Spinal cord (tissue), 10 donors: Measurements from ENCODE around the gene ATRIP. TPM values are rescaled to one million over a fixed set of nuclear protein-coding genes. Genes with fewer than 3 reads are reported as not detected.

Experiments
- DNase-seq, 6 donors: peaks; one replicate each; pipeline versions ENCODE4 v3.0.0 to v3.0.0-alpha.2; 2013 to 2015; ENCODE audit warnings: low spot score in 6 of 6, low read depth in 4 of 6
- H3K27ac ChIP-seq: one replicate; pipeline ENCODE4 v1.5.1; 2013; ENCODE audit warnings: low read depth, low read length, control low read depth
- H3K27me3 ChIP-seq: one replicate; pipeline ENCODE4 v1.6.1; 2013; ENCODE audit warnings: low read length; ENCODE audit not compliant: control insufficient read depth, insufficient read depth
- H3K36me3 ChIP-seq: one replicate; pipeline ENCODE4 v1.6.1; 2013; ENCODE audit warnings: low read length; ENCODE audit not compliant: control insufficient read depth, insufficient read depth
- H3K4me1 ChIP-seq: one replicate; pipeline ENCODE4 v1.6.1; 2013; ENCODE audit warnings: low read length; ENCODE audit not compliant: control insufficient read depth, insufficient read depth
- H3K4me3 ChIP-seq: one replicate; pipeline ENCODE4 v1.5.1; 2013; ENCODE audit warnings: low read depth, low read length, control low read depth
- H3K9me3 ChIP-seq: one replicate; pipeline ENCODE4 v1.6.1; 2013; ENCODE audit warnings: low read length; ENCODE audit not compliant: control insufficient read depth, insufficient read depth
- WGBS: methylation state at CpG from one replicate; pipeline ENCODE4 v1.1.5; 2013; ENCODE audit warnings: missing lambda C conversion rate; ENCODE audit not compliant: insufficient coverage; 5-methylcytosine and 5-hydroxymethylcytosine counted together
- polyA plus RNA-seq, 2 donors: library from polyadenylated mRNA; unstranded; fragments of 120-200 nt; gene quantifications; one replicate each; pipeline ENCODE4 v1.2.1, GENCODE V29; 2013; ENCODE audit not compliant: insufficient read length in 2 of 2
- total RNA-seq, 2 donors: library from RNA; depleted of rRNA in 1 of 2; stranded (reverse); fragments of 120-200 nt in 1 of 2; fragments of >200 nt in 1 of 2; gene quantifications; one replicate each; pipeline versions ENCODE4 v1.2.3 to v1.2.4, GENCODE V29; 2013 to 2014
- donor health status: healthy.

Gene ATRIP
- total and polyA plus RNA-seq, 4 donors = 5.5 to 12.8 (median 9.6) TPM

DNA sequence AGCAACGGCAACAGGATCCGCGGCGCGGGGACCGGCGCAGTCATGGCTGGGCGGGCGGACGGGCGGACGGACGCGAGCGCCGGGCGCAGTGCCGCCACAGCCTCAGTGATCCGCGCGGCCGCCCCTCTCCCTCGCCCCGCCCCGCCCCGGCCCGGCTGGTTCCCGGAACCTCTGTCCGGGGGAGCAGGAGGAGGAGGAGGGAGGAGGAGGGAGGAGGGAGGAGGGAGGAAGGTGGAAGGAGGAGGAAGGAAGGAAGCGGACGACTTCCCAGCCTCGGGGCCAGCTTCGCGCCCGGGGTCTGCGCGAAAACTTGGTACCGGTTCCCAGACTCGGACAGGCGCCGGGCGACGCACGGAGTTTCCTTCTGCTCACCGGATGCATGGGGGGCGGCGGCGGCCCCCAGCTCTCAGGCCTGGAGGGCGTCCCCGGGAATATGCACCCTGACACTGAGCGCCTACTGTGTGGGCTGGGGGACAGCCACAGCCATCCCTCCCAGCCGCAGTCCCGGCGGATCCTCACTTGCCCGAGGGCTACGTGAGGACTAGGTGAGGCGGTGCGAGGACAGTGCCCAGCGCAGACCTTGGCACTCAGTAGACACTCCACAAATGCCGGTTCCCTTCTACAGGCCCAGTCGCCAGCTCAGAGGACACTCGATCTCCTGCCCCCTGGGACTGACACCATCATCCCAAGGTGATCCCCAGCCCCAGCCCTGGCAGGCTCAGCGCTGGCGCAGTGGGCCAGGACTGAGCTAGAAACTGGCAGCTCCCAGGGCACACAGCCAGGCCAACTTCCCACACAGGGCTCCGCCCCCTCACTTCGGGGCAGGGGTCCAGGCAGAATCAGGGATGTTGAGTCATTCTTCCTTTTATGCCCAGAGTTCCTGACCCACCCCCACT is 57.8 kb downstream of the ATRIP start, which contains the start of gene SHISA5:
TSS of gene SHISA5 (minus strand) at position 124 of the 896 bp plus-strand sequence. CDS start at position 44, 80 bp downstream.
- H3K4me3 ChIP-seq = peak within 1 kb of the TSS; percentile 56
- H3K36me3 ChIP-seq = peaks cover 7% of the 10 kb centered on the region
- H3K27ac ChIP-seq = peak within 1 kb of the TSS; percentile 72
- WGBS = 2% methylated on average over 61 of the region's 66 CpGs
- peaks cover 27% of the 10 kb centered on the region for H3K4me1 ChIP-seq
- H3K9me3 ChIP-seq = no peaks in the 10 kb centered on the region
- DNase-seq = peak in 3 of 6 donors; percentile 20 to 79 (median 61)
- no peaks in the 10 kb centered on the region for H3K27me3 ChIP-seq

GRCh38 chr3:48505146-48505545 is 58.6 kb downstream of the ATRIP start:
- Histone ChIP-seq H3K36me3 (peaks cover 7% of the 10 kb centered on the region), H3K27ac (no peak overlapping the region), H3K4me3 (no peak overlapping the region), H3K4me1 (peaks cover 27% of the 10 kb centered on the region), H3K9me3 (no peaks in the 10 kb centered on the region), H3K27me3 (no peaks in the 10 kb centered on the region)
- no peak for DNase-seq
- 95% methylated on average over 1 of the region's 2 CpGs for WGBS

- no peaks in the 10 kb centered on the region for H3K27me3 ChIP-seq
- no peaks in the 10 kb centered on the region for H3K9me3 ChIP-seq
- H3K36me3 ChIP-seq = peaks cover 3% of the 10 kb centered on the region
- H3K4me3 ChIP-seq = no peak overlapping the region
- DNase-seq = no peak
- no peak overlapping the region for H3K27ac ChIP-seq
- 88% methylated on average over 5 of the region's 6 CpGs for WGBS
- H3K4me1 ChIP-seq = peaks cover 27% of the 10 kb centered on the region
Observed at GRCh38 chr3:48505968-48506504, 59.5 kb downstream of the ATRIP start.

- no peak overlapping the region for H3K4me3 ChIP-seq
- no peak for DNase-seq
- H3K27me3 ChIP-seq = no peaks in the 10 kb centered on the region
- WGBS = 52% methylated on average over 7 of the region's 10 CpGs
- H3K9me3 ChIP-seq = no peaks in the 10 kb centered on the region
- H3K36me3 ChIP-seq = no peaks in the 10 kb centered on the region
- peaks cover 27% of the 10 kb centered on the region for H3K4me1 ChIP-seq
- no peak overlapping the region for H3K27ac ChIP-seq
Observed at GRCh38 chr3:48507256-48508061, 60.9 kb downstream of the ATRIP start.

- no CpG with 5 or more reads among the region's 4 CpGs for WGBS
- Histone ChIP-seq H3K4me3 (no peak overlapping the region), H3K27ac (no peak overlapping the region), H3K27me3 (no peaks in the 10 kb centered on the region), H3K9me3 (no peaks in the 10 kb centered on the region), H3K36me3 (no peaks in the 10 kb centered on the region), H3K4me1 (no peaks in the 10 kb centered on the region)
- no peak for DNase-seq
Observed at GRCh38 chr3:48511551-48511950, 65.0 kb downstream of the ATRIP start.

GRCh38 chr3:48514431-48515227 is 68.1 kb downstream of the ATRIP start:
- Histone ChIP-seq H3K4me3 (no peak overlapping the region), H3K36me3 (peaks cover 22% of the 10 kb centered on the region), H3K27me3 (no peaks in the 10 kb centered on the region), H3K4me1 (no peaks in the 10 kb centered on the region), H3K9me3 (no peaks in the 10 kb centered on the region), H3K27ac (no peak overlapping the region)
- DNase-seq = no peak
- WGBS = 83% methylated on average over 5 of the region's 8 CpGs

Other genes with a start within 250 kb of the ATRIP start
- gene CAMP, start 223.2 kb upstream of the ATRIP start, total RNA-seq = 10 to 100 TPM in 1 of 2 donors, under 1 TPM in 1; 0.55 to 17.2 TPM
- gene CAMP, start 223.2 kb upstream of the ATRIP start, polyA plus RNA-seq = not detected
- 10 to 100 TPM; 11.6 to 12.6 TPM for gene ZNF589, start 205.6 kb upstream of the ATRIP start, total RNA-seq
- 10 to 100 TPM; 17.7 to 20.0 TPM for gene ZNF589, start 205.6 kb upstream of the ATRIP start, polyA plus RNA-seq
- 10 to 100 TPM; 18.3 to 30.0 TPM for gene NME6, start 145.4 kb upstream of the ATRIP start, total RNA-seq
- gene NME6, start 145.4 kb upstream of the ATRIP start, polyA plus RNA-seq = 10 to 100 TPM; 20.6 to 27.6 TPM
- 1 to 10 TPM in 1 of 2 donors, not detected in 1; 1.0 TPM for gene SPINK8, start 113.1 kb upstream of the ATRIP start, total RNA-seq
- 1 to 10 TPM; 1.5 to 1.6 TPM for gene SPINK8, start 113.1 kb upstream of the ATRIP start, polyA plus RNA-seq
- under 1 TPM; 0.61 to 0.99 TPM for gene FBXW12, start 74.5 kb upstream of the ATRIP start, total RNA-seq
- gene FBXW12, start 74.5 kb upstream of the ATRIP start, polyA plus RNA-seq = 1 to 10 TPM in 1 of 2 donors, under 1 TPM in 1; 0.54 to 1.5 TPM
- gene PLXNB1, start 16.7 kb upstream of the ATRIP start, total RNA-seq = 10 to 100 TPM; 37.6 to 70.9 TPM
- gene PLXNB1, start 16.7 kb upstream of the ATRIP start, polyA plus RNA-seq = 100 to 1,000 TPM; 123 to 133 TPM
- gene CCDC51, start 6.6 kb upstream of the ATRIP start, total RNA-seq = 10 to 100 TPM; 10.9 to 24.6 TPM
- 10 to 100 TPM; 18.4 to 19.5 TPM for gene CCDC51, start 6.6 kb upstream of the ATRIP start, polyA plus RNA-seq
- 100 to 1,000 TPM; 120 to 435 TPM for gene TMA7, start 6.5 kb upstream of the ATRIP start, total RNA-seq
- gene TMA7, start 6.5 kb upstream of the ATRIP start, polyA plus RNA-seq = 100 to 1,000 TPM; 326 to 336 TPM
- gene SHISA5, start 57.4 kb downstream of the ATRIP start, total RNA-seq = 100 to 1,000 TPM in 1 of 2 donors, 10 to 100 TPM in 1; 40.9 to 119 TPM
- gene SHISA5, start 57.4 kb downstream of the ATRIP start, polyA plus RNA-seq = 100 to 1,000 TPM; 120 to 123 TPM
- 10 to 100 TPM; 13.2 to 15.3 TPM for gene PFKFB4, start 110.1 kb downstream of the ATRIP start, total RNA-seq
- 10 to 100 TPM; 14.1 to 18.3 TPM for gene PFKFB4, start 110.1 kb downstream of the ATRIP start, polyA plus RNA-seq
- under 1 TPM in 1 of 2 donors, not detected in 1; 0.77 TPM for gene UCN2, start 117.0 kb downstream of the ATRIP start, total RNA-seq
- gene UCN2, start 117.0 kb downstream of the ATRIP start, polyA plus RNA-seq = under 1 TPM; 0.29 to 0.32 TPM
- gene COL7A1, start 148.6 kb downstream of the ATRIP start, total RNA-seq = 10 to 100 TPM in 1 of 2 donors, 1 to 10 TPM in 1; 8.4 to 28.6 TPM
- 10 to 100 TPM; 21.4 to 30.9 TPM for gene COL7A1, start 148.6 kb downstream of the ATRIP start, polyA plus RNA-seq
- 100 to 1,000 TPM; 147 to 186 TPM for gene UQCRC1, start 162.9 kb downstream of the ATRIP start, total RNA-seq
- 100 to 1,000 TPM; 268 to 286 TPM for gene UQCRC1, start 162.9 kb downstream of the ATRIP start, polyA plus RNA-seq
- gene TMEM89, start 175.0 kb downstream of the ATRIP start, total RNA-seq = under 1 TPM in 1 of 2 donors, not detected in 1; 0.22 TPM
- under 1 TPM in 1 of 2 donors, not detected in 1; 0.24 TPM for gene TMEM89, start 175.0 kb downstream of the ATRIP start, polyA plus RNA-seq
- gene SLC26A6, start 188.7 kb downstream of the ATRIP start, total RNA-seq = 10 to 100 TPM; 11.7 to 27.5 TPM
- 10 to 100 TPM; 17.8 to 25.6 TPM for gene SLC26A6, start 188.7 kb downstream of the ATRIP start, polyA plus RNA-seq
- gene CELSR3, start 216.1 kb downstream of the ATRIP start, total RNA-seq = 10 to 100 TPM in 1 of 2 donors, 1 to 10 TPM in 1; 6.0 to 10.3 TPM
- gene CELSR3, start 216.1 kb downstream of the ATRIP start, polyA plus RNA-seq = 10 to 100 TPM; 25.7 to 26.1 TPM
- 10 to 100 TPM; 13.1 to 17.9 TPM for gene NCKIPSD, start 239.2 kb downstream of the ATRIP start, total RNA-seq
- 10 to 100 TPM; 18.6 to 25.7 TPM for gene NCKIPSD, start 239.2 kb downstream of the ATRIP start, polyA plus RNA-seq